GM18867 (cell line): ENCODE measurements around the gene GOLM1.

Experiments used
- ATAC-seq: cut with Tn5 transposase; IDR thresholded peaks from one replicate; pipeline ENCODE4 v1.9.1; 2021; ENCODE audit warnings: mild to moderate bottlenecking, moderate library complexity; ENCODE audit not compliant: unreplicated experiment

GOLM1 gene

GRCh38 chr9:86093788-86094555, 5.4 kb downstream of the GOLM1 start:
- ATAC-seq, result no peak

DNA sequence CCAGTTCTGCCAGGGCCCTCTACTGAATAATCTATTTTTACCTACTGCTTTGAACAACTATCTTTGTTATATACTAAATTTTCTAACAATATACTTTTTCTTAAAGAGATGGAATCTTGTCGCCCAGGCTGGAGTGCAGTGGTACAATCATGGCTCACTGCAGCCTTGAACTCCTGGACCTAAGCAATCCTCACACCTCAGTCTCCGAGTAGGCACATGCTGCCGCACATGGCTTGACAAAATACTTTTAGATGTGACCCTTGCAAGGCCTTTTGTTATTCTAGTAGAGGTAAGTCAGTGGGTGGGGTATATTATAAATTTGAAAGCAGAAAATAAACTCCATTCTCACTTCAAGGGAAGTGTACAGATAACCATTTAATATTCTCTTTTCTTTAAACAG, 7.9 kb downstream of the GOLM1 start:
- no peak for ATAC-seq

DNA sequence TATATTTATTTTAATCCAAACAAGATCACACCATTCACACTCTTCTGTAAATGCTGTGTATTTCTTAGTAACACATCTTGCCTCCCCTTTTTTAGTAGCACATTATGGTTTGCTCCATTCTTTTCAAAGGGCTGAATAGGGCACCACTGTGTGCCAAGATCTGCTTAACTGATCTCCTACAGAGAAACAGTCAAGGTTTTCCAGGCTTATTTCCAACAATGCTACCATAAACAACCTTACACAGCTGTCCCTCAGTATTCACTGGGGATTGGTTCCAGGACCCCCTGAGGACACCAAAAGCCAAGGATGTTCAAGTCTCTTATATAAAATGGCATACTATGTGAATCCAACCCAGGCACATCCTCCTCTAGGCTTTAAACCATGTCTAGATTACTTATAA, 16.5 kb downstream of the GOLM1 start:
- ATAC-seq, result no peak

DNA sequence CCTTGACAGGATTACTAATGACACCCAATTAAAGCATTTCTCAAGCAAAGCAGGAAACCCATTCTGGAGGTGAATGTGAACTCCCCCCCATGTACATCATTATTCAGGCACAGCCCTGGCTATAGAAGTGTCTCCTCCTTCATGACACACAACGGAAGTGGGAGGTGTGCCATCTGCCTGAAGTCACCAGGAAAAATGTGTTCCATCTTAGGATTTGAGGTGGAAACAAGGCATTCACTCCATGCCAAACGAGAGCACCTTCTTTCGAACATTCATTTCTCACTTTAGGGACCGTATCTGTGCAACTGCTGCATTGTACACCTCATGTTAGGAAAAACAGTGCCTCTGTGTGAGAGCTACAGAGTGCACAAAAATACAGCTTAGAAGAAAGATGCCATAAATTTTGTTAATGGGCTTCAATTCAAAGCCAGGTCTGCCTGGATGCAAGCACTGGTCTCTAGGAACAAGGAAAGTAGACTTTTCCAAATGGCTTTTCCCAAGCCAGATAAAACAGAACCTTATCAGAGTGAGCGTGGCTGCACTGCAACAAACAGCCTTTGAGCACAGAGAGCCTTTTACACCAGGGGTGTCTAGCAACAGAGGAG, 19.4 kb downstream of the GOLM1 start:
- no peak for ATAC-seq

GRCh38 chr9:86079421-86079831, 19.9 kb downstream of the GOLM1 start:
- no peak for ATAC-seq

DNA sequence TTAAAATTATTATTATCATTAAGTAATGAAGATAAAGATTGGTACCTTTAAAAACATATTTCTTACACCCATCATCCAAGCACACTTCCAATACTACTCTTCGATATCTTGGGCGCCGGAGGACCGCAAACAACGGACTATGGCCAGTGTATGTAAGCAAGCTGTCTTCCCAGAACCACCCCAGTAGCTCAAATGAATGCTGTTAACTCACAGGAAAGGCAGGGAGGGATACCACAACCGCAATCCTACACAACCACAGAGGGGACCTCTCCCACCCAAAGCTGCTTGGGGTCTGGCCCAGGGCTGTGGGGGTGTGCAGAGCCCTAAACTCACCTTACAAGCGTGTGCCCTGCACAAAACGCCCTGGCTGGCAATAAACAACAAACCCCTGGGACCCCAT, 20.6 kb downstream of the GOLM1 start:
- ATAC-seq, result no peak

GRCh38 chr9:86077276-86077675, 22.1 kb downstream of the GOLM1 start:
- ATAC-seq, result no peak

DNA sequence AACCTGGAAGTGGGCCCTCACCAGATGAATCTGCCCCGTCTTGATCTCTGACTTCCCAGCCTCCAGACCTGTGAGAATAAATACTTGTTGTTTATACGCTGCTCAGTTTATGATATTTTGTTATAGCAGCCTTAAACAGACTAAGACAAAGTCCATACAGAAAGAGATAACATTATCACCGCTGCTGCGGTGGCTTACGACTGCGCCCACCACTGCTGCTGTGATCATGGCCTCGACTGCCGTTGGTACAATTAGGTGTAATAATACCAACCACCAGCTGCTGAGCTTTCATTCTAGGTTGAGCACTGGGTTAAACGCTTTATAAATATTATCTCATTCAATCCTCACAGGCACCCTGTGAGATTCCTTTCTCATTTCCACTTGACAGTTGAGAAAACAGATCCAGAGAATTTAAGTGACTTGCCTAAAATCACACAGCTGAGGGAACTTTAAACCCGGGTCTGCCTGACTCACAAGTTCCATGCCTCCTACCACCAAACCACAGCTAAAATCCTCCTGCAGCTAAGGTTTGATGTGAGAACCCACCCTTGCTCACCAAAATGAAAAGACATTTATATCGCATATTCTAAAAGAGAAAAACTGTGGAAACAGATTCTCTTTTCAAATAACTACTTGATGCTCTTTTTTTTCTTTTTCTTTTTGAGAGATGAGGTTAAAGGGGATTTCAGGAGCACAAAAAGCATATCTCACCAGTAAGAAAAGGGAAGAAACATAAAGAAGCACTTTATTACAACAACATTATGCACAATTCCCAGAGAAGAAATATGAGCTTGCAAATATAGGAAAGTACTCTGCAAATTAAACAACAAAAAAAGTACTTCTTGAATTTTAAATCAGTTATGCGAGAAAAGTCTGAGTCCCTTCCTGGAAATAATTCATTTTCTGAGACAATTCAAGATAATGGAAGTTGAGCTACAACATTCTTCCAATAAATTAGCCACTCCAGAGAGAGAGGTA, 23.9 kb downstream of the GOLM1 start:
- ATAC-seq, result no peak

- ATAC-seq, result no peak
Observed at GRCh38 chr9:86073839-86074238, 25.5 kb downstream of the GOLM1 start.

- no peak for ATAC-seq
Observed at GRCh38 chr9:86072394-86072877, 26.9 kb downstream of the GOLM1 start.

- ATAC-seq, result no peak
Observed at GRCh38 chr9:86069206-86069869, 30.0 kb downstream of the GOLM1 start.

- ATAC-seq, result no peak
Observed at GRCh38 chr9:86064220-86064619, 35.1 kb downstream of the GOLM1 start.

DNA sequence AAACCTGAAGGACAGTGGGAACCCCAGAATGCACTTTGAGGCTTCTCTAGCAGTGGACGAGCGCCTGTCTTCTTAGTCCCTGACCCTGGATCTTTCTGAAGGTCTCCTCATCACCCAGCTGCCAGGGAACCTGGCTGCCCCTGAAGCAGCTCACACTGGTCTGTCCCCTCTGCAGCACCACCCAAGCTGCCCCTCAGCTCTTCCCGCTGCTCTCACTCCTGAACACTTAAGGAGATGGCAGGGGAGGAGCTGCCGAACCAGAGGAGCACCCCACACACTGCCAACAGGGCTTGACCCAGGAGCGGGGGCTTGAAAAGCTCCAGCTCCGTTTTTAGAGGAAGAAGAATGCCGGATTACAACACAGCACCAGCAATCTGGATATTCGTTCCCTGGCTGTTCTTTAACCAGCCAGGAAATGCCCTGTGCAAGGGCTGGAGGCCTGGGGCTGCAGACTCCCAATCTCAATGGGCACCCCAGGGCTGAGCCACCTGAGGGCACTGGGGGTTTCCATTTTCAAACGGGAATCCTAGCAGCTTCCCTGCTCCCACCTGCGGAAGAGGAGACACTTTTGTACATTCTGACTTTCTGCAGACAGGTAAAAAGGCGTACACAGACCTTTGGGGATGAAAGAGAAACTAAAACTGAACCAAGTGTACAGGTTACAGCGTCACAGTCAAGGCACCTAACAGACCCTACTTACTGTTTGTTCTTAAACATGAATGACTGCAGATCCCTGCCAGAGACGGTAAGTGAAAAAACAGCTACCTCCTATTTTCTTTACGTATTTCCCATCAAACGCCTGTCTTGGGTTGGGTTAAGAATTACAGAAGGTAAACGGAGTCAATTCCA, 36.3 kb downstream of the GOLM1 start:
- peak; percentile 52 for ATAC-seq

GRCh38 chr9:86061972-86062739, 37.2 kb downstream of the GOLM1 start:
- no peak for ATAC-seq

GRCh38 chr9:86057491-86057890, 41.9 kb downstream of the GOLM1 start:
- ATAC-seq, result no peak

DNA sequence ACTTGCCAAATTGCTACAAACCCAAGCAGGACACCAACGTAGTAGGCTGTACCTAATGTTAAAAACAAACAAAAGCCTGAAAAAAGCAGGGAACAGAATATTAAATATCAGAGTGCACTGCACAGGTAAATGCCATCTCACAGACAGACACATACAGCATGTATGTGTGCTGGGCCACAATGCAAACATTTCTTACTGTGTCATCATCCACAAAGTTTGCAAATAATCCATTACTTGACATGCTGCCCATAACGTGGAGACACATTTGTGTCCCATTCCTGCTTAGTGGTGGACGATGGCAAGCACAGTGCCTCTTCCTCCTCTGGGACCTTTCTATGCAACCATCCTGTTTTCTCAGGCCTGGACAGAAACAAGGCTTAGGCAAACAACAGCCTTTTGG, 44.7 kb downstream of the GOLM1 start:
- no peak for ATAC-seq

DNA sequence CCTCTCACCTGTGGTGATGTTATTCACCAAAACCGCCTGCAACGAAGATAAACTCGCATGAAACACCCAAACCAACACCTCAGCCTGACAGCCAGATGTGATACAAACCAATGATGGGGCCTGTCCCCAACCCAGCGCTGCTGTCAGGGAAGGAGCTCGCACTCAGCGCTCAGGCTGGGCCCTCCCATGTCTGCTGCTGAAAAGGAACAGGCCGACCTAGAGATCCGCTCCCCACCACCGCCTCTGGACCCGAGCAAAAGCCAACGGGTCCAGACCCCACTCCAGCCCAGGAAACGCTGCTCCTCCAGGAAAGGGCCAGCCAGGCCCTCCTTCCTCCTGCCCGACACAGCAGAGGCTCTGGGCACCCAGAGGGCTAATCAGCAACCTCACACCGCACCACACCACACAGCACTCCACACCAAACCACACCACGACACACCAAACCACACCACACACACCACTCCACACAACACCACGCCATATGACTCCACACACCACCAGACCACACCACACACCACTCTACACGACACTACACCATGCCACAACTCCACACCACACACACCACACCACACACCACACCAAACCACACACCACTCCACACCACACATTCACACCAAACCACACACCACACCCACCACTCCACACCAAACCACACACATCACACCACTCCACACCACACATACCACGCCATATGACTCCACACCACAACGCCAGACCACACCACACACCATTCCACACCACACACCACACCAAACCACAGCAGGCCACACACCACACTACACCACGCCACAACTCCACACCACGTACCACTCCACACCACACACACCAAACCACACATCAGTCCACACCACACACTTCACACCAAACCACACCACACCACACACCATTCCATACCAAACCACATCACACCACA, 46.5 kb downstream of the GOLM1 start:
- ATAC-seq, result no peak
